Measurements from ENCODE around the gene GALNTL6. TPM values are rescaled to one million over a fixed set of nuclear protein-coding genes. Genes with fewer than 3 reads are reported as not detected.

GALNTL6 gene
- total and polyA plus RNA-seq, 7 experiments from 2014 or later, result not detected

GRCh38 chr4:172596206-172596605, 783.0 kb downstream of the GALNTL6 start:
- H3K4me3 Mint-ChIP-seq, result no peak overlapping the region
- ATAC-seq, result no peak
- H3K4me1 ChIP-seq (ENCODE audit: control insufficient read depth in 2 of 2, insufficient read depth in 2 of 2, low read length in 2 of 2), result no peaks in the 10 kb centered on the region
- intact Hi-C loops (cut with micrococcal nuclease), result no loop called here
- no peaks in the 10 kb centered on the region for H3K4me1 Mint-ChIP-seq
- no peak overlapping the region for H3K27ac ChIP-seq (ENCODE audit: low read depth, low read length)
- H3K27me3 Mint-ChIP-seq, result no peaks in the 10 kb centered on the region
- no peaks in the 10 kb centered on the region for H3K9me3 ChIP-seq (ENCODE audit: control insufficient read depth in 2 of 3, low read length in 3 of 3)
- no peak for DNase-seq
- CTCF ChIA-PET, result no interaction called here
- H3K36me3 Mint-ChIP-seq, result no peaks in the 10 kb centered on the region
- POLR2A ChIA-PET, result no interaction called here
- H3K27ac Mint-ChIP-seq, result no peak overlapping the region
- H3K4me3 ChIP-seq (ENCODE audit: low read length), result no peak overlapping the region
- no peaks in the 10 kb centered on the region for H3K27me3 ChIP-seq (ENCODE audit: control insufficient read depth in 2 of 2, insufficient read depth in 2 of 2, low read length in 2 of 2)
- H3K9me3 Mint-ChIP-seq, result peaks cover 0 to 12% (median 0%) of the 10 kb centered on the region in 11 donors
- H3K36me3 ChIP-seq (ENCODE audit: control insufficient read depth in 2 of 3, insufficient read depth in 3 of 3, low read length in 3 of 3), result no peaks in the 10 kb centered on the region

DNA sequence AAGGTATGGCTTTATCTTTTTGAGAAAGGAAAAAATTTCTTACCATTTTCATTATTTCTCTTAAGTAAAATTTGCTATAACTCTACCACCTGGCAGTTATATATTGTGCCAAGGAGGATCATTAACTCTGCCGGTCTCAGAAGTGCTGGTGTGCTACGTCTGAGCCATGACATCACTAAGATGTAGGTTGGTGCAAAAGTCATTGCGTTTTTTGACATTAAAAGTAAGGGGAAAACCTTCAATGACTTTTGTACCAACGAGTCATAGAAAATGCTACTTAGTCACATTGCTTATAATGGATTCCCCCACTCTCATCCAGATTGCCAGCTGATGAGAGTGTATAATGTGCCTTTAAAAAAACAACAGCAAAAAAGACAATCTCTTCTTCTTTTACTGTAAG, 786.4 kb downstream of the GALNTL6 start:
- H3K27ac Mint-ChIP-seq, result no peak overlapping the region
- Histone ChIP-seq H3K9me3 (ENCODE audit: control insufficient read depth in 2 of 3, low read length in 3 of 3) (no peaks in the 10 kb centered on the region), H3K4me3 (ENCODE audit: low read length) (no peak overlapping the region), H3K4me1 (ENCODE audit: control insufficient read depth in 2 of 2, insufficient read depth in 2 of 2, low read length in 2 of 2) (no peaks in the 10 kb centered on the region), H3K36me3 (ENCODE audit: control insufficient read depth in 2 of 3, insufficient read depth in 3 of 3, low read length in 3 of 3) (no peaks in the 10 kb centered on the region), H3K27me3 (ENCODE audit: control insufficient read depth in 2 of 2, insufficient read depth in 2 of 2, low read length in 2 of 2) (no peaks in the 10 kb centered on the region), H3K27ac (ENCODE audit: low read depth, low read length) (no peak overlapping the region)
- no peak overlapping the region for H3K4me3 Mint-ChIP-seq
- DNase-seq, result no peak
- H3K27me3 Mint-ChIP-seq, result no peaks in the 10 kb centered on the region
- ChIA-PET CTCF (no interaction called here), POLR2A (no interaction called here)
- H3K4me1 Mint-ChIP-seq, result no peaks in the 10 kb centered on the region
- peaks cover 0 to 5% (median 0%) of the 10 kb centered on the region in 11 donors for H3K9me3 Mint-ChIP-seq
- no peak for ATAC-seq
- intact Hi-C loops (cut with micrococcal nuclease), result no loop called here
- H3K36me3 Mint-ChIP-seq, result no peaks in the 10 kb centered on the region

- Histone ChIP-seq H3K36me3 (ENCODE audit: control insufficient read depth in 2 of 3, insufficient read depth in 3 of 3, low read length in 3 of 3) (no peaks in the 10 kb centered on the region), H3K27me3 (ENCODE audit: control insufficient read depth in 2 of 2, insufficient read depth in 2 of 2, low read length in 2 of 2) (no peaks in the 10 kb centered on the region), H3K27ac (ENCODE audit: low read depth, low read length) (no peak overlapping the region), H3K9me3 (ENCODE audit: control insufficient read depth in 2 of 3, low read length in 3 of 3) (no peaks in the 10 kb centered on the region), H3K4me1 (ENCODE audit: control insufficient read depth in 2 of 2, insufficient read depth in 2 of 2, low read length in 2 of 2) (no peaks in the 10 kb centered on the region), H3K4me3 (ENCODE audit: low read length) (no peak overlapping the region)
- intact Hi-C loops (cut with micrococcal nuclease), result no loop called here
- no peaks in the 10 kb centered on the region for H3K4me1 Mint-ChIP-seq
- peaks cover 0 to 11% (median 2%) of the 10 kb centered on the region in 11 donors for H3K9me3 Mint-ChIP-seq
- no peak overlapping the region for H3K27ac Mint-ChIP-seq
- ATAC-seq, result no peak
- no peaks in the 10 kb centered on the region for H3K27me3 Mint-ChIP-seq
- ChIA-PET POLR2A (no interaction called here), CTCF (no interaction called here)
- no peaks in the 10 kb centered on the region for H3K36me3 Mint-ChIP-seq
- DNase-seq, result no peak
- H3K4me3 Mint-ChIP-seq, result no peak overlapping the region
Observed at GRCh38 chr4:172601195-172601594, 788.0 kb downstream of the GALNTL6 start.

GRCh38 chr4:172619218-172619617, 806.0 kb downstream of the GALNTL6 start:
- Histone ChIP-seq H3K36me3 (ENCODE audit: control insufficient read depth in 2 of 3, insufficient read depth in 3 of 3, low read length in 3 of 3) (no peaks in the 10 kb centered on the region), H3K9me3 (ENCODE audit: control insufficient read depth in 2 of 3, low read length in 3 of 3) (no peaks in the 10 kb centered on the region), H3K4me3 (ENCODE audit: low read length) (no peak overlapping the region), H3K4me1 (ENCODE audit: control insufficient read depth in 2 of 2, insufficient read depth in 2 of 2, low read length in 2 of 2) (no peaks in the 10 kb centered on the region), H3K27ac (ENCODE audit: low read depth, low read length) (no peak overlapping the region), H3K27me3 (ENCODE audit: control insufficient read depth in 2 of 2, insufficient read depth in 2 of 2, low read length in 2 of 2) (no peaks in the 10 kb centered on the region)
- POLR2A ChIA-PET, result no interaction called here
- intact Hi-C loops (cut with micrococcal nuclease), result no loop called here
- DNase-seq (no peak), ATAC-seq (no peak)
- no peak overlapping the region for H3K4me3 Mint-ChIP-seq
- no peaks in the 10 kb centered on the region for H3K36me3 Mint-ChIP-seq
- H3K9me3 Mint-ChIP-seq, result peaks cover 0 to 18% (median 4%) of the 10 kb centered on the region in 11 donors
- no peak overlapping the region for H3K27ac Mint-ChIP-seq
- CTCF ChIA-PET, result no interaction called here
- H3K4me1 Mint-ChIP-seq, result no peaks in the 10 kb centered on the region
- H3K27me3 Mint-ChIP-seq, result no peaks in the 10 kb centered on the region

DNA sequence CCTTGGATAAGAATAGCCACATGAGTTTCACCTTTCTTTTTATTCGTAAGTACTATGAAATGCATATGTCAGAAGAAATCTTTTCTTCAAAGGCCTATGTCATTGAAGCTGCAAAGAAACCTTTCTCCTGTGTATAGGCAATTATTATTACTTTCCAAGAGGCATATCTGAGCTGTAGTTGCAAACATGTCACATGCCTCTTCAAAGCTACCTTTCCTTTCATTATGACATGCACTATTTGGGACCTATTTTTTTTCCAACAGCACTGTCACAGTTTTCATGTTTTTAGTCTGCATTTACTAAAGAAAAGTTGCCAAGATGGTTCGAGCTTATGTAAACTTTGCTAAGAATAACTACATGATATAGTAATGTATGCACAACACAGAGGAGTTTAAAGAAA, 806.6 kb downstream of the GALNTL6 start:
- no peaks in the 10 kb centered on the region for H3K36me3 ChIP-seq (ENCODE audit: control insufficient read depth in 2 of 3, insufficient read depth in 3 of 3, low read length in 3 of 3)
- Mint-ChIP-seq H3K4me1 (no peaks in the 10 kb centered on the region), H3K27me3 (no peaks in the 10 kb centered on the region), H3K27ac (no peak overlapping the region), H3K36me3 (no peaks in the 10 kb centered on the region), H3K9me3 (peaks cover 0 to 20% (median 4%) of the 10 kb centered on the region in 11 donors), H3K4me3 (no peak overlapping the region)
- DNase-seq (no peak), ATAC-seq (no peak)
- intact Hi-C loops (cut with micrococcal nuclease), result no loop called here
- no peak overlapping the region for H3K27ac ChIP-seq (ENCODE audit: low read depth, low read length)
- no peaks in the 10 kb centered on the region for H3K27me3 ChIP-seq (ENCODE audit: control insufficient read depth in 2 of 2, insufficient read depth in 2 of 2, low read length in 2 of 2)
- no peaks in the 10 kb centered on the region for H3K4me1 ChIP-seq (ENCODE audit: control insufficient read depth in 2 of 2, insufficient read depth in 2 of 2, low read length in 2 of 2)
- no peaks in the 10 kb centered on the region for H3K9me3 ChIP-seq (ENCODE audit: control insufficient read depth in 2 of 3, low read length in 3 of 3)
- ChIA-PET POLR2A (no interaction called here), CTCF (no interaction called here)
- H3K4me3 ChIP-seq (ENCODE audit: low read length), result no peak overlapping the region

- ChIA-PET POLR2A (no interaction called here), CTCF (no interaction called here)
- Mint-ChIP-seq H3K4me3 (no peak overlapping the region), H3K27ac (no peak overlapping the region), H3K9me3 (peaks cover 0 to 15% (median 2%) of the 10 kb centered on the region in 11 donors), H3K36me3 (no peaks in the 10 kb centered on the region), H3K27me3 (no peaks in the 10 kb centered on the region), H3K4me1 (no peaks in the 10 kb centered on the region)
- Histone ChIP-seq H3K4me1 (ENCODE audit: control insufficient read depth in 2 of 2, insufficient read depth in 2 of 2, low read length in 2 of 2) (no peaks in the 10 kb centered on the region), H3K27ac (ENCODE audit: low read depth, low read length) (no peak overlapping the region), H3K36me3 (ENCODE audit: control insufficient read depth in 2 of 3, insufficient read depth in 3 of 3, low read length in 3 of 3) (no peaks in the 10 kb centered on the region), H3K9me3 (ENCODE audit: control insufficient read depth in 2 of 3, low read length in 3 of 3) (no peaks in the 10 kb centered on the region), H3K27me3 (ENCODE audit: control insufficient read depth in 2 of 2, insufficient read depth in 2 of 2, low read length in 2 of 2) (no peaks in the 10 kb centered on the region), H3K4me3 (ENCODE audit: low read length) (no peak overlapping the region)
- no peak for ATAC-seq
- no peak for DNase-seq
- intact Hi-C loops (cut with micrococcal nuclease), result no loop called here
Observed at GRCh38 chr4:172628263-172628662, 815.1 kb downstream of the GALNTL6 start.

- ATAC-seq (no peak), DNase-seq (no peak)
- Mint-ChIP-seq H3K9me3 (peaks cover 0 to 11% (median 2%) of the 10 kb centered on the region in 11 donors), H3K4me3 (no peak overlapping the region), H3K27ac (no peak overlapping the region), H3K27me3 (no peaks in the 10 kb centered on the region), H3K4me1 (no peaks in the 10 kb centered on the region), H3K36me3 (no peaks in the 10 kb centered on the region)
- intact Hi-C loops (cut with micrococcal nuclease), result no loop called here
- ChIA-PET POLR2A (no interaction called here), CTCF (no interaction called here)
- no peak overlapping the region for H3K4me3 ChIP-seq (ENCODE audit: low read length)
- no peaks in the 10 kb centered on the region for H3K36me3 ChIP-seq (ENCODE audit: control insufficient read depth in 2 of 3, insufficient read depth in 3 of 3, low read length in 3 of 3)
- H3K9me3 ChIP-seq (ENCODE audit: control insufficient read depth in 2 of 3, low read length in 3 of 3), result no peaks in the 10 kb centered on the region
- no peaks in the 10 kb centered on the region for H3K27me3 ChIP-seq (ENCODE audit: control insufficient read depth in 2 of 2, insufficient read depth in 2 of 2, low read length in 2 of 2)
- no peak overlapping the region for H3K27ac ChIP-seq (ENCODE audit: low read depth, low read length)
- H3K4me1 ChIP-seq (ENCODE audit: control insufficient read depth in 2 of 2, insufficient read depth in 2 of 2, low read length in 2 of 2), result no peaks in the 10 kb centered on the region
Observed at GRCh38 chr4:172630280-172630679, 817.1 kb downstream of the GALNTL6 start.

Measured in naive thymus-derived CD4-positive, alpha-beta T cell (primary cell).